HG03460 (cell line): ENCODE results near the gene GET4.

Experiments used
- ATAC-seq: cut with Tn5 transposase; IDR thresholded peaks from one replicate; pipeline ENCODE4 v1.9.1; 2021; ENCODE audit not compliant: unreplicated experiment

GET4 gene

DNA sequence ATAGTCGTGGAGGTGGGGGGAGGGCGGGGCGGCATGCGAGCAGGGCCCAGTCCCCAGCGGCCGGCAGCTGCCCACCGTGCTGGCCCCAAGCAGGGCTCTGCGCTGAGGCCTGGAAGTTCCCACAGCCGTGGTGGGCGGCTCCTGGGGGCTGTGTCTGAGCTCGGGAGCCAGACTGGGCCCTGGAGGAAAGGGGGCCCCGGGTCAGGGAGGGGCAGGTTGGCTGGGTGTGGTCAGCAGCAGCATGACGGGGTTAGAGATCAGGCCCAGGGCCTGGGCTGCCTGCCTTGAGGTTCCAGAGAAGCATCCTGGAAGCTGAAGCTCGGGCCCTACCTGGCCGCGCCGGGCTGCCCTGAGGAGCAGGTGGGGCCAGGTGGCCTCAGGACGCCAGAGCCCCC lies 22.1 kb downstream of the GET4 start:
- no peak for ATAC-seq

DNA sequence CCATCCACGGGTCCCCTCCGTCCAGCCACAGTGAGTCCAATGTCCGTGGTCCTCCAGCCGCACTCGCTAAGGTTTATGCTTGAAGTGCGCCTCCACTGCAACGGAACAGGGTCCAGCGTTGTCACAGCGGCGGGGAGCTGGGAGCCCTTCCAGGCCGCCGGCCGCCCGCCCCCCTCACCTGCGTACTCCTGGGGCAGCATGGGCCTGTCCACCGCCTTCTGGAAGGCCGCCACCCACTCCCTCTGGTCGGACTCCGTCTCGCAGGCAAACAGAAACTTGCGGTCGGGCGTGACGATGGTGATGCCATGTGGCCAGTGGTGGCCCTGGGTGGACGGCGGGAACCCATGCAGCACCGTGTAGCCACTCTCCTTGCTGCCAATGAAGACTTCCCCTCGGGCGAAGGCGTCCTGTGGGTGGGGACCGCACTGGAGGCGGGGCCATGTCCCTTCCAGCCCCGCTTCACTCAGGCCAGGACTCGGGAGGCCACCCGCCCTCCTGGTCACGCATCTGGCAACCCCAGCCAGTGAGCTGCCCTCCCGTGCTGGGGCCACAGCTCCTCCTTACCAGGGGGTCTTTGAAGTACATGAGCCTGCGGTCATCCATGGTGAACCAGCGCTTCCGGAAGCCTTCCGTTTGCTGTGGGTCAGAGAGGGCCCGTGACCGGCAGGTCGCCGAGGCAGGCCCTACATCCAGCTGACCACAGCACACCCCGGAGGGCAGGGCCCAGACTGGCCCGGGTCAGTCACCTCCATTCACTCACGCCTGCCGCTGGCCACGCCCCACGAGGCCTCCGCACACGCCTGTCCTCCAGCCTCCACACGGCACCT lies 22.7 kb downstream of the GET4 start:
- no peak for ATAC-seq

DNA sequence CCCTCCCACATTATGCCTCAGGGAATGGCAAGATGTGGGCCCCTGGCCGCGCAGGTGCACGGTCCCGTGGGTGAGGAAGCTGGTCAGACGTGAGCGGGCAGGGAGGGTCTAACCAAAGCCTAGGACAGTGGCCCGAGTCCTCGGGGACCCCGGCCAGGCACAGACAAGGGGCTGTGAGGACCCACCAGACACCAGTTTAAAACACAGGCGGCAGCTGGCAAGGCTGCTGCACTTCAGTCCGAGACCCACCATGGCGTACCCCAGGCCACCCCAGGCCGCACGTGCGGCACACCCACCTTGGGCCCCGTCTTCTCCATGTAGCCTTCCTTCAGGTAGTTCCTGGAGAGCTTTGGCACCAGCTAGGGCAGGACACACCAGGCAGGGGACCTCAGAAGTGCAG lies 23.5 kb downstream of the GET4 start:
- no peak for ATAC-seq

DNA sequence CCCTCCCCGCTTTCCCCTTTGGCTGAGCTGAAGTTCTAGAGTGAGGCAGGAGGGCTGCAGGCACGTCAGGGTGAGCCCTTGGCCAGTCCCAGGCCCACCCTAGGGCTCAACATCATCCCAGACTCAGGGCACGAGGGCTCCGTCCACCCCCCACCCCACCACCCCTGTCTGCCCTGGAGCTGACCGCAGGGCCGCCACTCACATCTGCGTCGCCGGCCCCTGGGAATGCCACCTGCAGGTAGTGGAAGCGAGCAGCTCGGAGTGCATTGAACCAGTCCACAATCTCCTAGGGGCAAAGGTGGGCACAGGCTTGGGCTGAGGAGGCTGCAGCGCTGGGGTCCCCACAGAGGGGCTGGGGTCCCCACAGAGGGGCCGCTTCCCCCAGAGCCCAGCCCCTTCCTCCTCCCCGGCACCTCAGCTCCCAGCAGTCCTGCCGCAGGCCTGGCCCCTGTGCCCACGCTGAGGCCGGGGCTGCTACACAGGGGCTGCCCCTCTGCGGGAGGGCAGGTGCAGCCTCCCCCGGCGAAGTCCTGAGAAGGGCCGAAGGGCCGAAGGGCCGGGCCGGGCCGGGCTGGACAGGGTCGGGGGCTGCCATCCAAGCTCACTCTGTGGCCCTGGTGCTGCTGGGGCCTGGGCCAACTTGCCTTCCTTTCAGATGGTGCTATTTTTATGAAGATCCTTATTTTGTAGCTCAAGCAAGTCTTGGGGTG lies 24.1 kb downstream of the GET4 start:
- no peak for ATAC-seq

DNA sequence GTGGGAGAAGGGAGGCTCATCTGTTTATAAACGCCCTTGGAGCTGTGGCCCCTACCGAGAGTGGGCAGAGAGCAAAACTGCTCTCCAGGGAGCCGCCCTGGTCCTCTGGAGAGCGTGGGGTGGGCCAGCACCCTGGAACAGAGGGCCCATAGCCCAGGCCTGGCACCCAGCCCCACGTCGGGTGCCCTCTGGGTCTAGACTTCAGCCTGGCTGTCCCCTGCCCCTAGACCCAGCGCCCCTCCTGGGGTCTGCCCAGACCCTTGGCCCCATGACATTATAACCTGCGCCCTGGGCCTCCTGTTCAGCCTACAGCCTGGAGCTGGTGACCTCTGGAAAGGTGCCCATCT lies 24.7 kb downstream of the GET4 start:
- no peak for ATAC-seq

DNA sequence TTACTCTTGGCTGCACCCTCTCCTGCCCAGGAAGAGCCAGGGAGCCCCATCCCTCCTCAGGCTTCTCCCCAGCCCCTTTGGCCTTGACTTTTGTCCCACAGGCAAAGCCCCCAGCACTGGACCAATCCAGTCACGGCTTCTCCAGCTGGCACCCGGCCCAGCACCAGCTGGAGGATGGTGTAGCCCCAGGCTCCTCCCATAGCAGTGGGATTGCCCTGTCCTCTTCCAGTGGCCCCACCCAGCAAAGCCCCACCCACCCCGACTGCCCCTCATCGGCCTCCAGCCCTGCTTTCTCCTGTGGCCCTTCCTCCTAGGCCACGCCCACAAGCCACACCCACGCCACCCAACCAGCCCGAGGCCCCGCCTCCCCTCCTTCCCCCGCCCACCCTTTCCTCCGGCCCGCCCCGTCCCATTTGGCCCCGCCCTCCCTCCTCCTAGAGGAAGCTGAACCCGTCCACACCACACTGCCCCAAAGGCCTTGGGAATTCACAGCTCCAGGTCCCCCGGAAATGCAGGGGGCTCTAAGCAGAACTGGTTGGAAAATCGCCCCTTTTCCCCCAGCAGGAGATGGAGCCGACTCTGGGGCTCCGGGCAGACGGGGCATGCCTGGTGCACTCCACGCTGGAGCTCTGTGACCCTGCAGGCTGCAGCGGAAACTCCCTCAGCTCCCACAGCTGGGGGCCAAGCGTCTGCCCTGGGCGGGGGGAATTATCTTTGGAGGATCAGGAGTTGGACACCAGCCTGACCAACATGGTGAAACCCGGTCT lies 25.2 kb downstream of the GET4 start:
- no peak for ATAC-seq

DNA sequence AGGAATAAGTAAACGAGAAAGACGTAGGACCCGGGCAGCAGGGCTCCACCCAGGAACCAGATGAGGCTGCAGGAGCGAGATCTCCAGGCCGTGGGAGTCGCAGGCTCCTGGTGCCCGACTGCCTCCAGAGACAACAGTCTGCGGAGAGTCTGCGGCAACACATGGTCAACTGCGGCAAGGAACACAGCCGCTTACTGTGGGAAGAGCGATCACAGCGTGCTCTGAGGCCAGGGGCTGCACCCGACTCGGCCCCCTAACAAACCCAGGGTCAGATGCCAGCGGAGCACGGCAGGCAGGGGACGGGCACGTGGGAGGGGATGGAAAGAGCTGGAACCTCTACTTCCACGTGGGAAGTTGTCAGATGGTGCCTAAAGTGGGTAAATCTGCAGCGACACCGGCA lies 26.6 kb downstream of the GET4 start:
- ATAC-seq, result no peak

DNA sequence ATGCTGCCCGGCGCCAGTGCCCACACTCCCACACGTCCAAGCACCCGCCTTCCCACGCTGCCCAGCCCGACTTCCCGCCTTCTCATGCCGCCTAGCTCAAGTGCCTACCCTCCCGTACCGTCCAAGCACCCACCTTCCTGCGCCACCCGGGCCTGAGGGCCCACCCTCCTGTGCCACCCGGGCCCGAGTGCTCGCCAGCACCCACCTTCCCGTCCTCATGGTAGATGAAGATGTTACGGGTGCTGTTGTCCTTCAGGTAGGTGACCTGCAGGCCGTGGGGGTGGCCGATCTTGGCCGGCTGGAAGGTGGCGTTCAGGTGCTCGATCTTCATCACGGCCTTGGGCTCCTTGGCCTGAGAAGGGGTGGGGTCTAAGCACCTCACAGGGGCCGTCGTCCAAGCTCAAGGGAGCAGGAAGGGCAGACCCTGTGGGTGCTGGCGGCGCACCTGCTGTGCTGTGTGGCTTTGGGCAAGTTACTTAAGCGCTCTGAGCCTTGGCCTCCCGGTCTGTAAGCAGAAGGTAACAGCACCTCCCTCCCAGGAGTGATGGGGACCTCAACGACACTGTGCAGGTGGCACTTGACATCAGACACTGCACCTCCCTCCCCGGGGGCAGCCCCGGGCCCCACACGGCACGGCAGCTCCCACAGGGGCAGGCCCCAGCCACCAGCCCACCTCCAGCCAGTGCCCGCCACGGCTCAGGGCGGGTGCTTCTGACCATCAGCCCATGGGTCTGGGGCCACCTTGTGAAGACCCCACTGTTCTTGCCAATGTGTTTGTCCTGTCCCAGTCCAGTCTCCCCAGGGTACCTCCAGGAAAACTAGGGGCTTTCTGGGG lies 27.8 kb downstream of the GET4 start:
- ATAC-seq, result no peak

DNA sequence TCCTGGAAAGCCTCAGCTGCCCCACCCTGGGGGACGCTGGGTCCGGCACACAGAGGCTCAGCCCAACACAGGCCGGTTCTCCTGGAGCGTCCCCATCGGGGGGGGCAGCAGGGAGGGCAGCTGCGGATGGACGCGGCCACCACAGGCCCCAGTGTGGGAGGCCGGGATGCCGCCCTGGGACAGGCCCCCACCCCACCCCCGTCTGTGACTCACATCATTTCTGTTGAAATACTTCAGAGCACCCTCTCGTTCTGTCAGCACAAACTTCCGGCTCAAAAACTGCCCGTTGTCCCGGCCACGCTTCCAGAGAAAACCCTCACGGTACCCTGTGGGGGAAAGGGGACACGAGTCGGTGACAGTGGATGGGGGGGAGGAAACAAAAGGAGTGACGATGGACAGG lies 28.5 kb downstream of the GET4 start:
- ATAC-seq, result no peak

DNA sequence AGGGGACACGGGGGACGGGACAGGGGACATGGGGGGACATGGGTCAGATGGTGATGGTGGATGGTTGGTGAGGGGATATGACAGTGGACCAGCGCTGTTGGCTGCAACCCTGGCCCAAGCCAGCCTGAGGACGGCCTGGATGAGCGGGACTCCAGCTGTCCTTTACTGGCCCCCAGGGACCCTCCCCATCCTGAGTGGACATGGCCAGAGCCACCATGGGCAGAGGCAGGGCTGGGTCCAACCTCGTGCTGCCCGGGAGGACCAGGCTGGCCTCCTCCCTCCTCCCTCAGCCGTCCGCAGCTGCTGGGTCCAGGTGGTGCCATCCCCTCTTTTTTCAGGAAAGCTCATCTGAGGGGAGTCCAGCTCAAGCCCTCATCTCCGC lies 30.4 kb downstream of the GET4 start:
- no peak for ATAC-seq

DNA sequence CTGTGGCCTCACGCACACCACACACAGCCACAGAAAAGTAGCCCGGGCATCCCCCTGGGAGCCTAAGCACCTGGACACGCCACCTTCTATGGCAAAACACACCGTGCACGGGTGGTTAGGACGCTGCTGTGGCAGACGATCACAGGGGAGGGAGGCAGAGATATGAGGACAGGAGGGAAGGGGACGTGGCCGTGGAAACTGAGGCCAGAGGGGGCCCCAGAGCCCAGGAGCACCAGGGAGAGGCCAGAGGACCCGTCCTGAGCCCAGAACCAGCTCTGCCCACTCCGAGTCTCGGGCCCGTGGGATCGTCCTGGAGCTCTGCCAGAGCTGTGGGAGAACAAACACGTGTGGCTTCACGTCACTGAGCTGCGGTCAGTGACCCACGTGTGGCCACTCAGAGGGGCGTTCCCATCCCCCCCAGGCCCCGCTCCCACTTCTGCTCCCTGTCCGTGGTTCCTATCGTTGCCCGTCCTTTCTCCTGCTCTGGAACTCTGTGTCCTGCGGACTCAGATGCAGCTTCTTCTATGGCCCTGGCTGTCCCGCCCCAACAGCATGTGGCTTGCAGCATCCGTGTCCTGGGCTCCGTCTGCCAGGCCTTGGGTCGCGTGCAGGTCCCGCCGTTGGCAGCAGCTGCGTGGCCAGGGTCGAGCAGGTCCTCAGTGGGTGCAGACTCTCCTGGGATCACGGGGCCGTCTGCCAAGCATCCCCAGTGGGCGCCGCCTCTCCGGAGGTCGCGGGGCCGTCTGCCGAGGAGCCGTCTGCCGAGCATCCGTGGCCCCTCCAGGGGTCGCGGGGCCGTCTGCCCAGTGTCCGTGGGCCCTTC lies 31.0 kb downstream of the GET4 start:
- ATAC-seq, result no peak

DNA sequence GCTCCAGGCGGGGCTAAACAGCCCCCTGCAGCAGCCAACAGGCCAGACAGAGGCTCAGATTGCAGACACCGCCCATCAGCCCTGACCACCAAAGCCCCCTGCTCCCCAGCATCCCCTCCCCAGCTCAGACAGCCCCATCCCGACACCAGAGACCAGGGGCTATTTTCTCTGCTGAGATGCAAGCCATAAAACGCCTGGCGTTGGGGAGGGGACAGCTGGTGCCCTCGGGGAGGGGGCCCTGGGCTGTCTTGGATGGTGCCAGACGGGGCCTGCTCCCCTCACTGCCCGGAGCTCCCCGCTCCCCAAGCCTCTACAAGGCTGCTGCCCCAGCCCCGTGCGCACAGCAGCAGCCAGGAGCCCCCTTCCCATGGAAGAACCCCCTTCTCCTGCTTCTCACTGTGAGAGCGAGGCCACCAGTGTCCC lies 31.8 kb downstream of the GET4 start:
- no peak for ATAC-seq

DNA sequence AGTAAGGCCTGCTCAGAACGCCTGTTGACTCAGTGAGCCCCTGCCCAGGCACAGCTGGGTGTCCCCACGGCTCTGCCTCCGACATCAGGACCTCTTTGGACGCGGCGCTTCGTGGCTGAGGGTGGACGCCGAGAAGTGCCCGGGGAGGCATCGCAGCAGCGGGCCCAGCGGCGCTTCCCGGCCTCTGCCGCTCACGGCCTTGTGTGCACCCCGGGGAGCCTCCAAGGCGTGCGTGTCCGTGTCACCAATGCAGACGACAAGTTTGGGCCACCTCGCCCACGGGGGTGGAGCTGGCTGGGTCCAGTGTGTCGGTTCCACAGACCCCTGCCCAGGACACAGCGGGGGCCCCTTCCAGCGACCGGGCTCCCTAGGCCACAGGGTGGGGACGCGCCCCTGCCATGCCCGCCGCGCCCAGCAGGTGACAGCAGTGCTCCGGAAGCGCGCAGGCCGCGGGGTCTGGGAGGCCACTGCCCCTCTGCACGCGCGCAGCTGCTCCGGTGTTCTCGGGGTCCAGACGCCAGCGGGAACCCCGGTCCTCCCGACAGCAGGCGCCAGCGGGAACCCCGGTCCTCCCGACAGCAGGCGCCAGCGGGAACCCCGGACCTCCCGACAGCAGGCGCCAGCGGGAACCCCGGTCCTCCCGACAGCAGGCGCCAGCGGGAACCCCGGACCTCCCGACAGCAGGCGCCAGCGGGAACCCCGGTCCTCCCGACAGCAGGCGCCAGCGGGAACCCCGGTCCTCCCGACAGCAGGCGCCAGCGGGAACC lies 32.4 kb downstream of the GET4 start:
- ATAC-seq, result peak; percentile 75

DNA sequence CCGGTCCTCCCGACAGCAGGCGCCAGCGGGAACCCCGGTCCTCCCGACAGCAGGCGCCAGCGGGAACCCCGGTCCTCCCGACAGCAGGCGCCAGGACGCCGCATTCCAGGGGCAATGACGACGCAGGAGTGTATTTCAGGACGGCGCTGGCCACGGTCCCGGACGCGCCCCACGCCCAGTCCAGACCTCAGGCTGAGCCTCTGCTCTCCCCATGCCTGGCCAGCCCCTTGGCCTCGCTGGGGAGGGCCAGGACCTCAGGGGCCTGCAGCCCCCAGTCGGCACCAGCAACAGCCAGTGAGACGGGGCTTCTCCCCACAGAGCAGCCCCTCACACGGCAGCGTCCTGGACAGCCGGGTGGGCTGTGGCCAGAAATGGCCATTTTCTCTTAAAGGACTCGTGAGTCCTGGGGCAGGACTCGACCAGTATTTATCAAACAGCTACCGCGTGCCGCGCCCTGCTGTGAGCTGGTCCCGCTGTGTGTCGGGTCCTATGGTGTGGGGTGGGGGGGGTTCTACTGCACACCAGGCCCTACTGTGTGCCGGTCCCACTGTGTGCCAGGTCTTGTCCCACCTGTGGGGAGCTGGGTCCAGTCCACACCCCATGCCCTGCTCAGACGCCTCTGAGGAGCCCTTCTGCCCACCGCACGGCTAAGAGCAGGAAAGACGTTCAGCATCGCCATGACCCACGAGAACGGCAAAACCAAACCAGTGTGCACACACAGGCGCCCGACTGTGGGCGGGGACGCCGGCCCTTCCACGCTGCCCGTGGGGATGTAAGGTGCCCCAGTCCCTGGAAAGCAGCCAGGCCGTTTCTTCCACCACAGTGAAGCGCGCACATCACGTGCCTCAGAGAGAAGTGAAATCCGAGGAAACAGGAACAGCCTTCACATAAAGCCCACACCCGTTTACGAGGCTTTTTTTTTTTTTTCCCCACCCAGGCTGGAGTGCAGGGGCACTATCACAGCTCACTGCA lies 33.3 kb downstream of the GET4 start:
- ATAC-seq, result no peak

DNA sequence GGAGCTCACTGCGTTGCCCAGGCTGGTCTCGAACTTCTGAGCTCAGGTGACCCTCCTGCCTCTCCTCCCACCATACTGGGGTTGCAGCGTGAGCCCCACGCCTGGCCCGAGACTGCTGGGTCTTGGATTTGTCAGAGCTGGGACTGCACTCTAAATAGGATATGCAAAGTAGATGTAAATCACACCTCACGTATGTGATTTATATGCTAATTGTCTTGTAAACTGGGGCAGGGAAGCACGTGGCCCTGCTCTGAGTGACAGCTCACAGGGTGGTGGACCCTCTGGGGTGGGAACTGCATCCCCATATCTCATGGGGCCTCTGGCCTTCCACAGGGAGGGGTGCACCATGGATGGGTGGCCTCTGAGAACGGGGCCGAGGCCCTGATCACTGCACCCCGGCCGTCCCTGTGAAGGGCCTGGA lies 34.1 kb downstream of the GET4 start:
- no peak for ATAC-seq

DNA sequence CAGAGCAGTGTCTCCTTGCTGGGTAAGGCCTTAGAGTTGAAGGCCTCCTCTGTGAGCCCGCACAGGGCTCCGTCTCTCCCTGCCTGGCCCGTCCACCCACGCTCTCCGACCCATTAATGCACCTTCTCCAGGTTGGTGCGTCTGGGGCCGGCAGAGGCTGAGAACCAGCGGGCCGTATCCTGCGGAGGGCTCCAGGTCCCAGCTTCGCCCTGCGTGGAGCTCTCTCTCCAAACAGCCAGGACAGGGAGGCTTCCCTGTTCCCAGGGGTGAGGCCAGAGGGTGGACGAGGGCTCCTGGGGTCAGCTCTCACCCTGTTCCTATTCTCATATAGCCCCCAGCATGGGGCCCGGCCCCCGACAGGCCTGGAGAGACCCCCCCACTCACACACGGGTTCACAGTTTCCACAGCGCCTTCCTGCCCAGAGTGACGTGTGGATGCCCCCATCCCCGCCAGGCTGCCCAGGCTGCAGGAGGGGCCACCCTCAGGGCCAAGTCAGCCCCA lies 34.6 kb downstream of the GET4 start:
- no peak for ATAC-seq

DNA sequence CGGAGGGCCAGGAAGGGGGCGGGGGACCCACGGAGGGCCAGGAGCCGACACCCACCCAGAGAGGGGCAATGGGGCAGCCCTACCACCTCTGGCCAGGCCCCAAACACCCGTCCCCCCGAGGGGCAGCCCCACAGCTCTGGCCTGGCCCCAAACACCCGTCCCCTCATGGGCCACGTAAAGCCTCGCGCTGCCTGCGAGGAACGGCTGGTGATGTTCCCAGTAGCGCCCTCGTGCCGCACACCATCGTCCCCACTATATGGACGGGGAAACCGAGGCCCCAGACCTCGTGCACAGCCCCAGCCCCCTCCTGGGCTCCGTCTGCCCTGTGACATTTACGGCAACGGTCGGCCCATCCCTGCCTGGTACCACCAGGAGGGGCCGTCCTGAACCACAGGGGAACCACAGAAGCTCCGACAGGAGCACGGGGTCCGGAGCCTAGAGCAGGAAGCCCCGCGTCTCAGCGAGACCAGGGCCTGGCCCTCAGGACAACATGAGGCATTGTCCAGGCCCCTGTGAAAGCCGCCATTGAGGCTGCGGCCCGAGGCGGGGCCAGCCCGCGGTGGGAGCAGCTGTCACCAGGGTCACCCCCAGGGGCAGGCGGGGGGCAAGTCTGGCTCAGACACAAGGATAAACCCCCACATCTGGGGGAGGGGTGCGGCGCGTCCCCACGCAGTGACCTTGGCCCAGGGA lies 35.6 kb downstream of the GET4 start:
- ATAC-seq, result no peak
